ENCODE results near the gene CADPS. TPM values are rescaled to one million over a fixed set of nuclear protein-coding genes. Genes with fewer than 3 reads are reported as not detected.
A peak's percentile ranks its signal among the peaks of the same experiment; 100 is the strongest.

Gene CADPS
- total RNA-seq, 4 donors from 2014 or later = 1.0 to 8.1 (median 2.0) TPM

- no peaks in the 10 kb centered on the region for H3K36me3 ChIP-seq
- DNase-seq (ENCODE audit: extremely low spot score) = no peak
- no peaks in the 10 kb centered on the region for H3K27me3 ChIP-seq
- H3K9me3 ChIP-seq = no peaks in the 10 kb centered on the region
- H3K4me3 ChIP-seq = no peak overlapping the region
- TF ChIP-seq EP300 (IDR thresholded peaks at IDR 0.05) (no peak), CTCF (IDR thresholded peaks at IDR 0.05) (no peak), POLR2AphosphoS5 (IDR thresholded peaks at IDR 0.05) (no peak), POLR2A (IDR thresholded peaks at IDR 0.05; ENCODE audit: low read depth) (no peak)
- H3K4me1 ChIP-seq = no peaks in the 10 kb centered on the region
- intact Hi-C loops (cut with DNase I) = no loop called here
- no peak overlapping the region for H3K27ac ChIP-seq (replicated peaks in 1 of 4)
These were observed 244.6 kb downstream of the CADPS start for GRCh38 chr3:62630664-62631063.

- Histone ChIP-seq H3K27me3 (no peaks in the 10 kb centered on the region), H3K4me1 (no peaks in the 10 kb centered on the region), H3K36me3 (no peaks in the 10 kb centered on the region), H3K27ac (replicated peaks in 1 of 4) (no peak overlapping the region), H3K9me3 (no peaks in the 10 kb centered on the region), H3K4me3 (no peak overlapping the region)
- no peak for DNase-seq (ENCODE audit: extremely low spot score)
- TF ChIP-seq POLR2A (IDR thresholded peaks at IDR 0.05; ENCODE audit: low read depth) (no peak), EP300 (IDR thresholded peaks at IDR 0.05) (no peak), CTCF (IDR thresholded peaks at IDR 0.05) (no peak), POLR2AphosphoS5 (IDR thresholded peaks at IDR 0.05) (no peak)
- intact Hi-C loops (cut with DNase I) = loop anchor here (10.0 kb wide), 1 partner anchor 1190 kb away; the partner anchor contains the start of gene C3orf49
- 20% methylated on average over 6 of the region's 6 CpGs for WGBS
These were observed 249.9 kb downstream of the CADPS start for GRCh38 chr3:62625268-62625667.

GRCh38 chr3:62624185-62624584 is 251.0 kb downstream of the CADPS start:
- intact Hi-C loops (cut with DNase I) = loop anchor here (10.0 kb wide), 1 partner anchor 1191 kb away; the partner anchor contains the start of gene C3orf49
- TF ChIP-seq CTCF (IDR thresholded peaks at IDR 0.05) = no peak
- TF ChIP-seq POLR2AphosphoS5 (IDR thresholded peaks at IDR 0.05) = no peak
- no peak for TF ChIP-seq EP300 (IDR thresholded peaks at IDR 0.05)
- TF ChIP-seq POLR2A (IDR thresholded peaks at IDR 0.05; ENCODE audit: low read depth) = no peak
- no peak for DNase-seq (ENCODE audit: extremely low spot score)

GRCh38 chr3:62622553-62623174 is 252.6 kb downstream of the CADPS start:
- Histone ChIP-seq H3K4me1 (no peaks in the 10 kb centered on the region), H3K27ac (replicated peaks in 1 of 4) (no peak overlapping the region), H3K27me3 (peaks cover 0 to 3% (median 0%) of the 10 kb centered on the region in 4 donors), H3K36me3 (no peaks in the 10 kb centered on the region), H3K4me3 (no peak overlapping the region), H3K9me3 (no peaks in the 10 kb centered on the region)
- TF ChIP-seq CTCF (IDR thresholded peaks at IDR 0.05) = peak; percentile 48 to 63 (median 61)
- TF ChIP-seq POLR2AphosphoS5 (IDR thresholded peaks at IDR 0.05) = no peak
- WGBS = 50% methylated on average over 5 of the region's 5 CpGs
- no peak for DNase-seq (ENCODE audit: extremely low spot score)
- intact Hi-C loops (cut with DNase I) = loop anchor here (10.0 kb wide), 1 partner anchor 1192 kb away; the partner anchor contains the start of gene C3orf49

More at GRCh38 chr3:62624185-62624584, 251.0 kb downstream of the CADPS start:
- H3K27me3 ChIP-seq = no peaks in the 10 kb centered on the region
- no peak overlapping the region for H3K27ac ChIP-seq (replicated peaks in 1 of 4)
- H3K36me3 ChIP-seq = no peaks in the 10 kb centered on the region
- no peak overlapping the region for H3K4me3 ChIP-seq
- no peaks in the 10 kb centered on the region for H3K9me3 ChIP-seq
- H3K4me1 ChIP-seq = no peaks in the 10 kb centered on the region

GRCh38 chr3:62621925-62622324 is 253.3 kb downstream of the CADPS start:
- no peak for DNase-seq (ENCODE audit: extremely low spot score)
- intact Hi-C loops (cut with DNase I) = loop anchor here (10.0 kb wide), 1 partner anchor 1193 kb away; the partner anchor contains the start of gene C3orf49
- TF ChIP-seq EP300 (IDR thresholded peaks at IDR 0.05) (no peak), POLR2A (IDR thresholded peaks at IDR 0.05; ENCODE audit: low read depth) (no peak), CTCF (IDR thresholded peaks at IDR 0.05) (no peak), POLR2AphosphoS5 (IDR thresholded peaks at IDR 0.05) (no peak)
- 66% methylated on average over 6 of the region's 6 CpGs for WGBS
- Histone ChIP-seq H3K4me1 (no peaks in the 10 kb centered on the region), H3K27me3 (peaks cover 0 to 10% (median 0%) of the 10 kb centered on the region in 4 donors), H3K9me3 (no peaks in the 10 kb centered on the region), H3K36me3 (no peaks in the 10 kb centered on the region), H3K27ac (replicated peaks in 1 of 4) (no peak overlapping the region), H3K4me3 (no peak overlapping the region)
